DMS114 treated with DMSO at 0.1 percent for 48 hours (cell line): ENCODE results near the gene RBM18.

Experiments
- DNase-seq: peaks from one replicate; lab custom pipeline; 2025; ENCODE audit not compliant: unreplicated experiment; lab: John Stamatoyannopoulos, UW

The RBM18 gene

DNA sequence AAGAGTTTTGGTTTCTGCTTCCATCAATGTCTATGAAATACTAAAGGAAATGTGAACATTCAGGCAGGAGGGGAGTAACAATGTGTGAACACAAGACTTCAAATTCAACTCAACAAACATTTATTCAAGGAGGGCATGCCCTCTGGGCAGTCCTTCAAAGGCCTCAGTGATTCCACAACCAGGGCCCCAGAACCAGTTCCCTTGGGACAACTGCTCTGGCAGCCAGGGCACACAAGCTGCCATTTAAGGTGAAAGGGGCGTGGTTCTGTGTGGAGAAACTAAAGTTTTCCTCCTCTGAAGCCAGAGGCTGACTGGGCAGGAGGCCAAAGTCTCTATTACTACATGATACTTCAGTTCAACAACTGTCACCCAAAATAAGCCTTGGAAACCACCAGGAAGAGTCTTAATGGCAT, 3.2 kb downstream of the RBM18 start:
- DNase-seq = no peak

DNA sequence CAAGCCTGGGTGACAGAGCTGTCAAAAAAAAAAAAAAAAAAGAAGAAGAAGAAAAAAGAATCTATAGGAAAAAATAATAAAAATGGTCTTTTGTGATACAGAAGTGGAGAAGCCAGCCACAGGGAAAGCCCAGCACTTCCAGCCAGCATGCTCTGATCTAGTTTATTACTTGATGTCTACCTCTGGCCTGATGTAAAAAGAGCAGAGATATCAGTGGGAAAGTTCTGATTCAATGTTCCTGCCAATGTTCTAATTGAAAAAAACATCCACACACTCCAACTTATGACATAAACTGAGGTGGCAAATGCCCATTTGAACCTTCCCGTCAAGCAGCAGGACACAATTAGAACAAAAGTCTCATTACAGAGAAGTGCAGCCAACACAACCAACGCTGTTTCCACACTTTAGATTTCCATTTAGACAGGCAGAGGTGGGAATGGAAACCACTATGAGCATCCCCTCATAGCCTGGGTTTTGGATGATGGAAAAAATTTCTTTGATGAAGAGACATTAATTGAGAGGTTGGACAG, 5.7 kb downstream of the RBM18 start:
- no peak for DNase-seq

- DNase-seq = no peak
Measured at GRCh38 chr9:122256206-122256605, 8.4 kb downstream of the RBM18 start.

- DNase-seq = no peak
Measured at GRCh38 chr9:122254761-122255160, 9.9 kb downstream of the RBM18 start.

GRCh38 chr9:122252796-122253195, 11.8 kb downstream of the RBM18 start:
- no peak for DNase-seq

- DNase-seq = no peak
Measured at GRCh38 chr9:122251351-122251750, 13.3 kb downstream of the RBM18 start.

DNA sequence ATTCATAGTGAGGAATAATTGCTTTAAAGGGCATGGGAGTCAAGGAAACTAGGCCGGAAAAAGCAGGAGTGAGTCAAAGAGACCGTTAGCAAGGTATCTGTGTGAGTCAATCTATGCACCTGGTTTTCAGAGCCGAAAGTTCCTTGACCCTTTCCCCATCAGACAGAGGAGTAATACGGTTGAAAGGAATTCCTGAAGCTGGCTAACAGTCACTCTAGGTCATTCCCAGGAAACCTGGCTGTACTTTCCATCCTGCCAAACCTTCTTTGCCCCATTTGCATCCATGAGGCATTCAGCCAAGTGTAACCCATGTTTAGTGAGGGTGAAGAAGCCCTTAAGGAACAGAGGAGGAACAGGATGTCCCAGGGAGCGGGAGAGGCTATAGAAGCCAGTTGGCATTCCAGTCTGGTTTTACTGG, 16.2 kb downstream of the RBM18 start:
- DNase-seq = no peak

DNA sequence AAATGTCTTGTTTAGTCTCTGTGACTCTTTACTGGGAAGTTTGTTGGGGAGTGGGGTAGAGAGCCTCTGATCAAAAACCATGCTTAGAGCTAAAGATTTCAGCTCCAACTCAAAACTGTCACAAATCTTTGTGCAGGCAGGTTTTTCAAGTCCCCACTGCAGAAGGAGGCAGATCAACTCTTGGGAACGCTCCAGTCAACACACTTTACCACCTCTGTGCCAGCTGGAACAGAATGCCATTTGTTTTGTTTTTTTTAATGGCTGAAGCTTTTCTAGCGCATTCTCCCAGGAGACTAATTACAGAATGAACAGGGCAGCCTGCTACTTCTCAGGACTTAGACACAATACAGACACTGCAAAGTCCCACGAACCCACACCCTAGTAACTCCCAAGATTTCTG, 18.0 kb downstream of the RBM18 start:
- no peak for DNase-seq

- no peak for DNase-seq
Measured at GRCh38 chr9:122244349-122244748, 20.3 kb downstream of the RBM18 start.

GRCh38 chr9:122239722-122240121, 24.9 kb downstream of the RBM18 start:
- DNase-seq = no peak

DNA sequence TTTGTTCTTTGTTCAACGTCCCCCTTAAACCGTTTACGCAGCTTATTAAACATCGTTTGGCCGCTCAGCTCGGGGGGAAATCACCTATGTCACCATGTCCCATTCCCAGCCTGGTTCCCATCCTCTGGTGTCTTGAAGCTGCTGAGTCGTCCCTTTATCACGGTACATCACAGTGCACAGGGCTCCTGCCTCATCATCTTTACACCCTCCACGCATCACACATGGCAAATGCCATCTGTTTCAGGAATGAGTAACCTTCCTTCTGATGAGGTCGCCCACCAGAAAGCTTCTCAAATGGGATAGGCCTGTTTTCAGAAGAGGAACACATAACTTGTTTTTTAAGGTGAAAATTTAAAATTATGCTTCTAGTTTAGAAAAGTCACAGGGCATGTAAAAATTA, 28.0 kb downstream of the RBM18 start:
- no peak for DNase-seq

DNA sequence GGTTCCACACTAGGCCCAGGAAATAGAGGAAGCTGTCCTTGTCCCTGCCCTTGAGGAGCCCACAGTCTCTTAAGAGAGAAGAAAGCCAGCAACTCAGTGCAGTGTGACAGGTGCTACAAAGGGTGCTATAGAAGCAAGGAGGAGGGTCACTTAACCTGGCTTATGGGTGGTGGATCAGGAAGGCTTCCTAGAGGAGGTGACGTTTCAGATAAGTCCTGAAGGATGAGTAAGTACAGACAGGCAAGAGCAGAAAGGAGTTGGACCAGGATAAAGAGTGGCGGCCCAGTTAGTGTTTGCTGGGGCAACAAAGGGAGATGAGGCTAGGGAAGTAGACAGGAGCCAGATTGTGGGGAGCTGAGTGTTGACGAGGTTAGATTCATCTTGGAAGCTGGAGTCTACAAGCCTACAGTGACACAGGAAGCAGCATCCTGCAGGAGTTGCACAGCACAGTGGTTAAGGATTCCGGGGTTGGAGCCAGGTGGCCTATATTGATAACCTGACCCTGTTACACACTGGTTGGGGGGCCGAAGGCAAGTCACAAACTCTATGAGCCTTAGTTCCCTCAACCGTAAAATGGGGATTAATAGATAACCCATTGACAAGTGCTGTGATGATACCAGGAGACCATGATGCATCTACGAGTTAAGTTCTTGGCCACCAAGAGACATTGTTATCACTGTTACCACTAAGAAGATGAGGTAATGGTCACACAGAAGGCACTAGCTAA, 30.5 kb downstream of the RBM18 start:
- DNase-seq = no peak

- DNase-seq = no peak
Measured at GRCh38 chr9:122232796-122233306, 31.8 kb downstream of the RBM18 start.

GRCh38 chr9:122229485-122229837, 35.2 kb downstream of the RBM18 start:
- DNase-seq = no peak

DNA sequence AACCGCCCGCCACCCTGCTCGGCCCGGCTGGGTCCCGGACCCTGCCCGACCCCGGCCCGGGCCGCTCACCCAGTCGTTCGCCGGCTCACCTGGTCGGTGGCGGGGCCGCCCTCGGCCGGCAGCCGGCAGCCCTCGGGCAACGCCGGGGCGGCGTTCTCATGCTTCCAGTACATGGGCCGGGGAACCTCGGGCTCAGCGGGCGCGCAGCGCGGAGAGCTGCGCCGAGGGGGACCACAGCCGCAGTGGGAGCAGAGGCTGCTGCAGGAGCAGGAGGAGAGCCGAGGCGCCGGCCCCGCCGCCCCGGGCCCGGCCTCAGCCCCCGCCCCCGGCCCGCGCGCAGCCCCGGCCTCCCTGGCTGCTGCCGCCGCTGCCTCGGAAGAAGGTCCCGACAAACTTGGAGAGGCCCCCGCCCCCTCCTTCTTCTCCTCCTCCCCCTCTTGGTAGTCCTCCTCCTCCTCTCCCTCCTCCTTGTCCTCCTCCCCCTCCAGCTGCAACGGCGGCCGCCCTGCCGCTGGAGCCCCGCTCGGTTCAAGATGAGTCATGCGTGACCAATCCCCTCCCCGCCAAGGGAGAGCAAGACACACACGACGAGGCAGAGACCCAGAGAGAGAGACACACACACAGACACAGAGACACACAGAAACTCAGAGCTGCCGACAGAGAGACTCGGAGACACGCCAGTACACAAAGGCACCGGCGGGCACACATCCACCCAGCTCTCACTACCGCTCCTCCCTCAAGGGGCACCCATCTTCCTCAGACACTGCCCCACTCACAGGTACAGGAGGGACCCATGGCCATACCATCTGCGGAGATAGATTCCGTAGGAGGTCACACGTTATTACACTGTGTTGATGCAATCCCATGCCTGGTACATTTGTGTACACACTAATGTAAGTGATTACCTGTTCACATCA, 35.8 kb downstream of the RBM18 start, which contains the start of gene LHX6:
Gene LHX6, minus strand, starts transcription at position 390 of the 917 bp plus-strand sequence. Its CDS starts 217 bp downstream, at position 173.
- no peak for DNase-seq

- no peak for DNase-seq
Measured at GRCh38 chr9:122228191-122228567, 36.5 kb downstream of the RBM18 start.

DNA sequence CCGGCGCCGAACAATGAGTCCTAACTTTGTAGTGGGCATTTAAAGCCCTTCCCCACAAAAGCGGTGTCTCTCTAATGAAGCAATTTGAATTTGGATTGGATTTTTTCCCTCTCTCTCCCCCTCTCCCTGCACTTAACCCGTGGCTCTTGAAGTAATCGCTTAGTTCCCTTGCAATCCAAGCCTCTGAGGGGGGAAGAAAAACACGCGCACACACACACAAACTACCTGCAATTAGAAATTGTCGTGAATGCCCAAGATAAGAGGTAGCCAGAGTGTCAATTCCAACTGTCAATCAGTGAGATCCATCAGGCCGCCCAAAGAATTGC, 37.1 kb downstream of the RBM18 start:
- no peak for DNase-seq

GRCh38 chr9:122226758-122227574, 37.7 kb downstream of the RBM18 start:
- DNase-seq = no peak

DNA sequence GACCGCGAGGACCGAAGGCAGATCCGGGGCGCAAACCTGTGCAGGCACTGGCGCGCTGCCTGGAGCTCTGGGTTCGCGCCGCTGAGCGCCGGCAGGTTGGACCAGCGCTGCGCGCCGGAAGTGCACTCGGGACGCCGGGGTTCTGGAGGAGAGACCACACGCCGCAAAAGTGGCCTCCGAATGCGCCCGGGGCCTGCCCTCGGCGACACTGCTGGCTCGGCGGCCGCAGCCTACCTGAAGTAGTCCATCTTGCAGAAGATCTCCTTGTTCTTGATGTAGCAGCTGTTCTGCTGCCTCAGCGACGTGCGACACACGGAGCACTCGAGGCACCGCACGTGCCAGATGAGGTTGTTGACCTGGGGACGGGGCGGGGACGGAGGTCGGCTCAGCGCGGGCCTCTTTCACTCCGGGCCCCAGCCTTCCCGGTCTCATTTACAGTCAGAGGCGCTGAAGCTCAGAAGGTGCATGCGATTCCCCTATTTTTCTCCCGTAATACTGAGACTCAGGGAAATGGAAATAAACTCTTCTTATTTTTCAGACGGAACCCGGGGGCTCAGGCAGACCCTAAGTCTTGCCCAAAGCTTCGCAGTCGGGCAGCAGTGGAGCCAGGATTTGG, 38.4 kb downstream of the RBM18 start:
- no peak for DNase-seq

GRCh38 chr9:122225312-122226141, 39.1 kb downstream of the RBM18 start:
- no peak for DNase-seq
